ENCODE results near the gene MEI4.
"Not testable (repeated sequence)": the region's sequence is repeated elsewhere in the genome, so short reads cannot be mapped to it uniquely, and the experiment has no call there.

The MEI4 gene

GRCh38 chr6:77822265-77822664, 169.4 kb downstream of the MEI4 start:
- no peak for DNase-seq

GRCh38 chr6:77825204-77825603, 172.4 kb downstream of the MEI4 start:
- DNase-seq: no peak

GRCh38 chr6:77829736-77830135, 176.9 kb downstream of the MEI4 start:
- no peak for DNase-seq

GRCh38 chr6:77833749-77834148, 180.9 kb downstream of the MEI4 start:
- not testable (repeated sequence) for DNase-seq

- no peak for DNase-seq
Observed at GRCh38 chr6:77834591-77834996, 181.8 kb downstream of the MEI4 start.

- DNase-seq: no peak
Observed at GRCh38 chr6:77837034-77837784, 184.4 kb downstream of the MEI4 start.

DNA sequence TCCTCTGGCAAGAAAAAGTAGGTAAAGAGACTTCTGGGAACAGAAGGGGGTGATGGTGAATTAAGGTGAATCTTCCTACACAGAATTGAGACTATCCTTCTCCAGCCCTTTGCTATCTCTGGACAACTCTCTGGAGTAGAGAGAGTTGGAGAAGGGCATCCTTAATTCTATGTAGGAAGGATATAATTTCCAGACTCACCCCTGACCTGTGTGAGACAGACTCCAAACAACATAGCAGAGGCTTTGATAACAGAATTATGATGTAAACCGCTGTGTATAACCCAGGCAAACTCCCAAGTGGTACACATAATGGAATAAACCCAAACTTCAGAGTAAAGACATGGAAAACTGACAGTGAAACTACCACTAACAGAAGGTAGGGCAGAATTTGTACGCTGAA, 186.5 kb downstream of the MEI4 start:
- DNase-seq: no peak

DNA sequence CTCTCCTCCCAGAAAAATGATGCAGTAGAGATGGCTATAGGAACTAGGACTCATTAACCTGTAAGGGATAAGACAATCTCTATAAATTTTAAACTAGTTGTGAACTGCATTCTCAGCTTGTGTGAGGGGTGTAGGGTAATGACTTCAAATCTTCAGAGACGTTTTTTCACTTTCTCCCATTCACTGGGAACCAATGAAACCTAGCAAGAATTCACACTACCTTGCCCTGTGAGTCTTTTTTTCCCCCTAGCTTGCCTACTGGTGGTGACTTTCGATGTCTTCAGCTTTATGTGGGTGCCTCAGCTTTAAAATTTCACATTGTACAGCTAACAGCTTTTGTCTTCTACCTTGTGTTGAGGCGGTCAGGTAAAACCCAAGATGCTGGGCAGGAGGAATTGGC, 192.0 kb downstream of the MEI4 start:
- DNase-seq: no peak

DNA sequence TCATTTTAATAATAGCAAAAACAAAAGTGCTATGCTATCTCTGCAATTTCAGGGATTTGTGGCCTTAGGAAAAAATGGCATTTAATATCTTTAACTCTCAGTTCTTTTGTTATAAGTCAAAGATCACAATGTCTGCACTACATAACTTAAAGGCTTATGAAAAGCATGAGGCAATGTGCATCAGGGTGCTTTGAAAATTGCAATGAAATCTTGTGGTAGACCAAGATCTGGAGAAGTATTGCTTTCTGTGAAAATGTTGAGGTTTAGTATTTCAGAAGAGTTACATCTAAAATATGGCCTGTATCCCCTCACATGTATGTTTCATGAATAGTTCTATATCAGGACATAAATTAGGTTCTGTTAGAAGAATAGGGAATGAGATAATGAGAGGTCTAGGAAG, 200.6 kb downstream of the MEI4 start:
- no peak for DNase-seq

DNA sequence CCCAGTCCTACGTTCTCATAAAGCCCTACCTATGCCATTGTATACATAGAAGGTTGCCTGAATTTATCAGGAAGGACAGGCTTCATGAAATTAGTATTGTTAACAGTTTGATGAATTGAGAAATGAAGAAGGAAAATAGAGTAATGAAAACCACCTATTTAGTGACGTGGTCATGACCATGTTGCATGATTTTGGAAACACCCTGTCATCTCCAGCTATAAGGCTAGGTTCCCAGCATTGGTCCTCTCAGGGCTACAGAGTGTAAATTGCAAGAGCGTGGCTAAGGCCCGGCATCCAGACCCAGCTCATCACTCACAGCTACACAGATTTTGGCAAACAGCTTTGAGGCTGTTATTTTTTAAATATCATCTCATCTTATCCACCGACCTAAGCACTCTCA, 203.6 kb downstream of the MEI4 start:
- no peak for DNase-seq

- DNase-seq: no peak
Observed at GRCh38 chr6:77857421-77857820, 204.6 kb downstream of the MEI4 start.

- no peak for DNase-seq
Observed at GRCh38 chr6:77876300-77876699, 223.5 kb downstream of the MEI4 start.

DNA sequence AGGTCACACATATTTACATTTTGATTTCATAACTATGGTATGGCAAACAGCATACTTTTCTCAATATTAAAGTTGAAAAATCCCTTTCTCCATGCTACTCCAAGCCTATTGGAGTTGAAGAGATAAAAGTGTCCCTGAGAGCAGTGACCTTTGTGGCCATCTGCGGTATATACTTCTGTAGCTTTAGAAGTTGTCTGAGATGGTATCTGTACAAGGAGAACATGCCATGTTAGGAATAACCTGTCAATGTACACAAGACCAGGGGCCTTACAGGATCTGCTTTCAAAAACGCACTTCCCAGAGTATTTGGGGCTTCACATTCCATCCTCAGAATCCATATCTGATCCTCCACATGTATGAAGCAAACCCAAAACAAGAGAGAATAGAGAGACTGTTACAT, 226.7 kb downstream of the MEI4 start:
- no peak for DNase-seq

DNA sequence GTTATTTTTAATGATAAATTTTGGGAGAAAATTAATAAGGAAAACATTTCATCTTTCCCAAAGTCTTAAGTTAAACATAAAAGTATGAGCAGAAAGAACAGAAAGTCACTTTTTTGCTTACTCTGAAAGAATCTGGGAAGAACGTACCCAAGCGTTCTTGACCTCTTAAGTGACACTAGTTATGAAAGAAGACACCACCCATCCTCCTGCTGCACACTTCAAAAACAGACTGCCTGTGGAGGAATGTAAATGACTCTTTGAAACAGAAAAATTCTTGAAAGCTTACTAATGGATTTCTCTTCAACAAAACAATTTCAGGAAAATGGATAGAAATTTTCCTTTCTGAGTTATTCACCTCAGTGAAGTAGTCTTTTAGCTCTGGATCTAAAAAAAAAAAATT, 227.7 kb downstream of the MEI4 start:
- no peak for DNase-seq

DNA sequence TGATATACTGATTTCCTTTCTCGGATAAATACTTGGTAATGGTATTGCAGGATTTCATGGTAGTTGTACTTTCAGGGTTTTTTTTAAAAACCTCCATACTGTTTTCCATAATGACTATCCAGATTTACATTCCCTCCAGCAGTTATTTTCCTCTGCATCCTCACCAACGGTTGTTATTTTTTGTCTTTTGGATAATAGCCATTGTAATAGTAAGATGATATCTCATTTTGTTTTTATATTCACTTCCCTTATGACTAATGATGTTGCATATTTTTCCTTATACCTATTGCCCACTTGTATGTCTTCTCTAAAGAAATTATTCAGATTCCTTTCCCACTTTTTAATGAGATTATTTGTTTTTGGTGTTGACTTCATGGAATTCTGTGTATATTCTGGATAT, 231.0 kb downstream of the MEI4 start:
- DNase-seq: no peak

DNA sequence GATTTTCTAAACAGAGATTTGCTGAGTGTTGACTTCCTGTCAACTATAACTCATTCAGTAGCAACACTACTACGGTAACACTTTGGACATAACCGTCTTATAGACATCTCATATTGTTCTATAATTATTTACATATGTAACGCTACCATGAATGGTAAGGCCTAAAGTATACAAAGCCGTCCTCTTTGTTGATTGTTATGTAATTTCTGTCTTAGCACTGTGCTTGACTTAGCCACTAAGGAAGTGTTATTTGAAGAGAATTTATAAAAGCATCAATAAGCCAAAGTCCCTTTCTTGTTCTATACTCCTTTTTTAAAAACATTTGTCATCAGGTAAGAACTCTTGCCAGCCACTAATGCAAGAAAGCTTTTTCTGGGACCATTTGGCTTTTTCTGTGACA, 240.6 kb downstream of the MEI4 start:
- no peak for DNase-seq

DNA sequence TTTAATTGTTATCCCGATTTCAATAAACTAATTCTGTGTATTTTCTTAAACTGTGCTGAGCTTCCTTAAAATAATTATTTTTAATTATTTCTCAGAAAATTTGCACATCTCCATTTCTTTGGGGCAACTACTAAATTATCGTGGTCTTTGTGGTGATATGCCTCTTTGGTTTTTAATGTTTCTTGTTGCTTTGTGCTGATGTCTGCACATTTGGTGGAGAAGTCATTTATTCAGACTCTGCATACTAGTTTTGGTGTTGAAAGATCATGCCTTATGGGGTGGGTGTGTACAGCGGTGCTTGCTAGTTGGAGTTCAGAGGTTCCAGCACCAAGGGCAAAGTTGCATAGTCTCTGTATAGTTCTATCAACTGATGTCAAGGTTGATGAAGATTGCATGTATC, 253.2 kb downstream of the MEI4 start:
- DNase-seq: no peak

DNA sequence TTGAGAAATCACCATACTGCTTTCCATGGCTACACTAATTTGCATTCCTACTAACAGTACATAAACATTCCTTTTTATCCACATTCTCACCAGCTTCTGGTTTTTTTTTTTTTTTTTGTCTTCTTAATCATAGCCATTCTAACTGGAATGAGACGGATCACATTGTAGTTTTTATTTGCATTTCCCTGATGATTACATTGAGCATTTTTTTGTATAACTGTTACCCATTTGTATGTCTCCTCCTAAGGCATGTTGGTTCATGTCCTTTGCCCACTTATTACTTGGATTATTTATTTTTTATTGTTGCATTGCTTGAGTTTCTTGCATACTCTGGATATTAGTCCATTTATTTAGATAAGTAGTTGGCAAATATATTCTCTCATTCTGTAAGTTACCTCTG, 258.0 kb downstream of the MEI4 start:
- DNase-seq: no peak

- DNase-seq: no peak
Observed at GRCh38 chr6:77926198-77926751, 273.4 kb downstream of the MEI4 start.

- no peak for DNase-seq
Observed at GRCh38 chr6:77930382-77930781, 277.5 kb downstream of the MEI4 start.

GRCh38 chr6:77930952-77931351, 278.1 kb downstream of the MEI4 start:
- no peak for DNase-seq

- no peak for DNase-seq
Observed at GRCh38 chr6:77962070-77962469, 309.2 kb downstream of the MEI4 start.

DNA sequence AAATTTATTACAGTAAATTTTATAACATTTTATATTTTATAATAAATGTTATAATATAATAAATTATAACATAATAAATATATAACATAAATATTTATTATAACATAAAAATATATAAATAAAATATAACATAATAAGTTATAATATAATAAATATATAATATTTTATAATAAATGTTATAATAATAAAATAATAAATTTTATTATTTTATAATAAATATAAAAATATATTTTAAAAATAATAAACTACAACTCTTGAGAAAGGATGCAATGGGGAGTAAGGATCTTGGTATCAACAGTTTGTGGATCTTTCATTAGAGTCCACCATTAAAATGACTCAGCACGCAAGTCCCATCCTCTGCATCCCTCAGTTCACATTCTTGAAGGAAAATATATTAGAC, 312.6 kb downstream of the MEI4 start:
- no peak for DNase-seq

GRCh38 chr6:77972334-77972733, 319.5 kb downstream of the MEI4 start:
- no peak for DNase-seq

Data from inflammatory macrophage treated with lipopolysaccharide for 1 hour (primary cell).